ENCODE data around the gene GTPBP3. TPM values are rescaled to one million over a fixed set of nuclear protein-coding genes. Genes with fewer than 3 reads are reported as not detected.

The GTPBP3 gene
- total RNA-seq, 1 experiment from 2014 or later, result 62.9 TPM

DNA sequence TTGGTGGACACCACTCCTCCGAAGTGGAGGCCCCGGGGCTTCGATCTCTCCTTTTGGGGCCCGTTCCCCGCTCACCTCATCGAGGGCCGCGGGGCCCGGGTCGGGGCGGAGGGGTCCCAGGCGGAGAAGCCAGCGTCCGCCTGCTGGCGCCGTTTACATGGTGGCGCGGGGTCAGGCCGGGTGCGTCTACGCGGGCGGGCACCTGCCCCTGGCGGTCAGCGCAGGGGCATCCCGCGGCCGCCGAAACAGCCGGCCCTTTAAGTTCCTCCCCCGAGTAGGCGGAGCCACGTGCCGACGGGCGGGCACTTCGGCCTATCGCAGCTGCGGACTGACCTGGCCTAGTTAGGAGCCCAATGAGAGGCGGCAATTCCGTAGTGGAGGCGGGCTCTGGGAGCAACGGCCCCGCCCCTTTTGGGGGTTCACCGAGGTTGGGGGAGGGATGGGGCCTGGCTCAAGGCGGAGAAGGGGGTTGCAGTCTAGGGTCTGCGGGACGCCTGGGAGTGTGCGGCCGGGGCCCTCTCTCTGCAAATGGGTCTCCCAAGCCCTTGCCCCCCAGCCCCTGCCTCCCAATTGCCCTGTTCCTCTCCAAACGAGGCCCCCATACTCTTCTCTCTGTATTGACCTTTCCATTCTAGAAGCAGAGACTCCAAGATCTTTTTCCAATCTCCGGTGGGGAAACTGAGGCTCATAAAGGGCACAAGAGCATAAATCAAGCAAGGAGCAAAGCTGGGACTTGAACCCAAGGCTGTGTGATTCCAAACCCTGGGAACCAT lies 34.0 kb upstream of the GTPBP3 start, which contains the start of gene ABHD8:
Gene ABHD8, minus strand, starts transcription at position 259 of the 773 bp plus-strand sequence. CDS start 1,809 bp downstream, outside the sequence.
- H3K4me1 ChIP-seq (ENCODE audit: insufficient read depth, low read length), result peaks cover 3% of the 10 kb centered on the region; the same call in 1 of the 2 replicates
- Mint-ChIP-seq H3K27me3 (ENCODE audit: low read depth) (no peaks in the 10 kb centered on the region; the same call in 1 of the 2 replicates), H3K4me1 (peaks cover 21 to 35% of the 10 kb centered on the region in 2 experiments), H3K36me3 (ENCODE audit: insufficient read depth in 1 of 3, low read depth in 3 of 3) (peaks cover 8 to 18% (median 14%) of the 10 kb centered on the region in 3 experiments), H3K4me3 (peak within 1 kb of the TSS; percentile 63 to 76), H3K27ac (peak within 1 kb of the TSS in 2 of 3 experiments; percentile 71 to 83; a peak in 4 of 7 replicates), H3K9me3 (peaks cover under 1 to 1% of the 10 kb centered on the region in 2 experiments; a peak in 3 of 5 replicates)
- H4K5ac ChIP-seq (ENCODE audit: insufficient read length, low read depth, low read length), result no peak within 1 kb of the TSS
- H2BK20ac ChIP-seq (ENCODE audit: low read depth, low read length, poor library complexity, severe bottlenecking), result no peak within 1 kb of the TSS
- no peak within 1 kb of the TSS for H3K4ac ChIP-seq (ENCODE audit: low read depth, low read length)
- peaks cover 6% of the 10 kb centered on the region for H3K23me2 ChIP-seq (ENCODE audit: insufficient read length, low read depth, low read length, poor library complexity, severe bottlenecking)
- H2BK15ac ChIP-seq (ENCODE audit: low read depth, low read length), result no peak within 1 kb of the TSS
- H2BK12ac ChIP-seq (ENCODE audit: insufficient read length, low read depth, low read length), result no peak within 1 kb of the TSS
- H3K18ac ChIP-seq (ENCODE audit: insufficient read length, low read depth, low read length), result no peak within 1 kb of the TSS
- no peak within 1 kb of the TSS for H4K8ac ChIP-seq (replicated peaks; ENCODE audit: insufficient read length, low read depth, low read length)
- no peak within 1 kb of the TSS for H3K56ac ChIP-seq (ENCODE audit: insufficient read length, low read depth, low read length)
- H3T11ph ChIP-seq (ENCODE audit: low read length), result no peak within 1 kb of the TSS
- H2BK5ac ChIP-seq (ENCODE audit: insufficient read length, low read length), result no peak within 1 kb of the TSS
- H3K27ac ChIP-seq (ENCODE audit: insufficient read length, low read depth, low read length), result no peak within 1 kb of the TSS
- H3K23ac ChIP-seq (ENCODE audit: insufficient read length, low read depth, low read length), result no peak within 1 kb of the TSS
- H3K79me2 ChIP-seq (ENCODE audit: insufficient read depth, low read length), result no peaks in the 10 kb centered on the region
- H3K4me2 ChIP-seq (ENCODE audit: insufficient read depth, insufficient read length, low read length), result peak within 1 kb of the TSS; percentile 48
- H3K79me1 ChIP-seq (ENCODE audit: insufficient read depth, low read depth, low read length, poor library complexity, severe bottlenecking), result no peaks in the 10 kb centered on the region
- H2AK5ac ChIP-seq (ENCODE audit: insufficient read length, low read length), result no peak within 1 kb of the TSS
- no peaks in the 10 kb centered on the region for H4K20me1 ChIP-seq (ENCODE audit: control insufficient read depth, insufficient read depth, insufficient read length)
- H3K9me3 ChIP-seq (ENCODE audit: control insufficient read depth, low read depth, low read length), result no peaks in the 10 kb centered on the region
- peak; percentile 97 for DNase-seq
- H2BK120ac ChIP-seq (ENCODE audit: low read depth, low read length, poor library complexity, severe bottlenecking), result no peak within 1 kb of the TSS
- no peak within 1 kb of the TSS for H4K91ac ChIP-seq (ENCODE audit: insufficient read length, low read depth, low read length)
- H3K27me3 ChIP-seq (ENCODE audit: insufficient read depth, low read length), result no peaks in the 10 kb centered on the region
- no peak within 1 kb of the TSS for H3K9ac ChIP-seq (ENCODE audit: extremely low read depth, insufficient read length, low read length)
- TF ChIP-seq, protein P1, sequence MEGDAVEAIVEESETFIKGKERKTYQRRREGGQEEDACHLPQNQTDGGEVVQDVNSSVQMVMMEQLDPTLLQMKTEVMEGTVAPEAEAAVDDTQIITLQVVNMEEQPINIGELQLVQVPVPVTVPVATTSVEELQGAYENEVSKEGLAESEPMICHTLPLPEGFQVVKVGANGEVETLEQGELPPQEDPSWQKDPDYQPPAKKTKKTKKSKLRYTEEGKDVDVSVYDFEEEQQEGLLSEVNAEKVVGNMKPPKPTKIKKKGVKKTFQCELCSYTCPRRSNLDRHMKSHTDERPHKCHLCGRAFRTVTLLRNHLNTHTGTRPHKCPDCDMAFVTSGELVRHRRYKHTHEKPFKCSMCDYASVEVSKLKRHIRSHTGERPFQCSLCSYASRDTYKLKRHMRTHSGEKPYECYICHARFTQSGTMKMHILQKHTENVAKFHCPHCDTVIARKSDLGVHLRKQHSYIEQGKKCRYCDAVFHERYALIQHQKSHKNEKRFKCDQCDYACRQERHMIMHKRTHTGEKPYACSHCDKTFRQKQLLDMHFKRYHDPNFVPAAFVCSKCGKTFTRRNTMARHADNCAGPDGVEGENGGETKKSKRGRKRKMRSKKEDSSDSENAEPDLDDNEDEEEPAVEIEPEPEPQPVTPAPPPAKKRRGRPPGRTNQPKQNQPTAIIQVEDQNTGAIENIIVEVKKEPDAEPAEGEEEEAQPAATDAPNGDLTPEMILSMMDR (conservative IDR thresholded peaks at IDR 0.05), result peak; percentile 74
- 0 out of 2 replicates have a peak within 1 kb of the TSS, but pooled peaks have one; percentile 14 for H3K14ac ChIP-seq (ENCODE audit: insufficient read depth, low read length)
- no peak within 1 kb of the TSS for H2AFZ ChIP-seq (ENCODE audit: low read length)
- no CpG with 5 or more reads among the region's 52 CpGs for WGBS (ENCODE audit: extremely low coverage, insufficient read length, low lambda C conversion rate)

Measured in H9 (cell line).